ENCODE results near the gene UNC119B.

UNC119B gene

DNA sequence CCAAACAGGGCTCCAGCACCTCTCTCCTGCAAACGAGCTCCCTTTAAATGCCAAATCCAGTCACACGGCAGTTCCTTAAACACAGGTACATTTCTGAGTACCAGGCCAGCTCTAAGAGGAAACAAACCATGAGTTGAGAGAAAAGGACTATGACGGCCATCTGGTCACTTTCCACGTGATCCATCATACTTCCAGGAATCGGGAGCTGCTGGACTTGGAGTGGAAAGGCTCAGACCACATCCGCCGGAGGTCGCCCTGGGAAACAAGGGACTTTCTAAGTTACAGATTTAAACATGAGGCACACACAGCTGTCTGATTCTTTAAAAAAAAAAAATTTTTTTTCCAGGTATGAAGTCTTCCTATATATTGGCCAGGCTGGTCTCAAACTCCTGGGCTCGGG, 54.6 kb downstream of the UNC119B start:
- no peak for DNase-seq
- Histone ChIP-seq H3F3A (ENCODE audit: insufficient read depth, low read length) (no peaks in the 10 kb centered on the region), H3K9me3 (replicated peaks; ENCODE audit: insufficient read depth, low read length) (no peaks in the 10 kb centered on the region), H3K27me3 (replicated peaks; ENCODE audit: insufficient read depth, low read length) (no peaks in the 10 kb centered on the region), H3K27ac (ENCODE audit: low read length) (no peak overlapping the region), H3K4me3 (ENCODE audit: low read length) (no peak overlapping the region), H3K9me2 (replicated peaks; ENCODE audit: insufficient read depth, low read length) (no peaks in the 10 kb centered on the region), H3K9ac (ENCODE audit: low read length) (no peak overlapping the region), H3K4me1 (ENCODE audit: low read length) (no peaks in the 10 kb centered on the region), H3K79me2 (ENCODE audit: low read length) (no peaks in the 10 kb centered on the region), H3K36me3 (replicated peaks; ENCODE audit: insufficient read depth, low read length) (no peaks in the 10 kb centered on the region), H2AFZ (ENCODE audit: low read length) (no peak overlapping the region), H4K20me1 (ENCODE audit: insufficient read depth, low read length) (no peaks in the 10 kb centered on the region), H3K4me2 (ENCODE audit: low read depth, low read length) (no peak overlapping the region)
- TF ChIP-seq EZH2 (optimal IDR thresholded peaks at IDR 0.05; ENCODE audit: low read depth, low read length) (no peak), EZH2phosphoT487 (IDR thresholded peaks at IDR 0.05; ENCODE audit: low read length) (no peak)
- TF ChIP-seq, protein P1, sequence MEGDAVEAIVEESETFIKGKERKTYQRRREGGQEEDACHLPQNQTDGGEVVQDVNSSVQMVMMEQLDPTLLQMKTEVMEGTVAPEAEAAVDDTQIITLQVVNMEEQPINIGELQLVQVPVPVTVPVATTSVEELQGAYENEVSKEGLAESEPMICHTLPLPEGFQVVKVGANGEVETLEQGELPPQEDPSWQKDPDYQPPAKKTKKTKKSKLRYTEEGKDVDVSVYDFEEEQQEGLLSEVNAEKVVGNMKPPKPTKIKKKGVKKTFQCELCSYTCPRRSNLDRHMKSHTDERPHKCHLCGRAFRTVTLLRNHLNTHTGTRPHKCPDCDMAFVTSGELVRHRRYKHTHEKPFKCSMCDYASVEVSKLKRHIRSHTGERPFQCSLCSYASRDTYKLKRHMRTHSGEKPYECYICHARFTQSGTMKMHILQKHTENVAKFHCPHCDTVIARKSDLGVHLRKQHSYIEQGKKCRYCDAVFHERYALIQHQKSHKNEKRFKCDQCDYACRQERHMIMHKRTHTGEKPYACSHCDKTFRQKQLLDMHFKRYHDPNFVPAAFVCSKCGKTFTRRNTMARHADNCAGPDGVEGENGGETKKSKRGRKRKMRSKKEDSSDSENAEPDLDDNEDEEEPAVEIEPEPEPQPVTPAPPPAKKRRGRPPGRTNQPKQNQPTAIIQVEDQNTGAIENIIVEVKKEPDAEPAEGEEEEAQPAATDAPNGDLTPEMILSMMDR (IDR thresholded peaks at IDR 0.05; ENCODE audit: low read length) = no peak

DNA sequence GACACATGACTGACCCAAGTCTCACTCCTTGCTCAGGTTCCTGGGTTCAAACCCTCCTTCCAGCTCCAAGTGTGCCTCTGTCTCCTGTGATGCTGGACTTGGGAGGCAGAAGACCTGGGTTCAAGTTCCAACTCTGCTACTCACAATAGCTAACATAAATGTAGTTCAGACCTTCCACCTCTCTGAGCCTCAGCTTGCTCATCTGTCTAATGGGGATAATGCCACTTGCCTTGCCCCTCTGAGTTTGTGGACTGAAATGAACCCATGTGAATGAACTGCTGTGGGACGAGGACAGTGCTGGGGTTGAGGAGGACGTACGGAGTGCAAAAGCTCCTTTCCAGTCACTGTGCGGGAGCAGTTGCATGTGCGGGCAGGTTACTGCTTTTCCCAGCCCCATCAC, 56.3 kb downstream of the UNC119B start:
- Histone ChIP-seq H3F3A (ENCODE audit: insufficient read depth, low read length) (no peaks in the 10 kb centered on the region), H3K4me3 (ENCODE audit: low read length) (no peak overlapping the region), H3K9me3 (replicated peaks; ENCODE audit: insufficient read depth, low read length) (no peaks in the 10 kb centered on the region), H3K27ac (ENCODE audit: low read length) (no peak overlapping the region), H3K9me2 (replicated peaks; ENCODE audit: insufficient read depth, low read length) (no peaks in the 10 kb centered on the region), H3K27me3 (replicated peaks; ENCODE audit: insufficient read depth, low read length) (no peaks in the 10 kb centered on the region), H3K36me3 (replicated peaks; ENCODE audit: insufficient read depth, low read length) (no peaks in the 10 kb centered on the region), H4K20me1 (ENCODE audit: insufficient read depth, low read length) (no peaks in the 10 kb centered on the region), H3K9ac (ENCODE audit: low read length) (no peak overlapping the region), H2AFZ (ENCODE audit: low read length) (no peak overlapping the region), H3K79me2 (ENCODE audit: low read length) (no peaks in the 10 kb centered on the region), H3K4me2 (ENCODE audit: low read depth, low read length) (no peak overlapping the region), H3K4me1 (ENCODE audit: low read length) (no peaks in the 10 kb centered on the region)
- TF ChIP-seq, protein P1 (IDR thresholded peaks at IDR 0.05; ENCODE audit: low read length) = no peak
- TF ChIP-seq EZH2 (optimal IDR thresholded peaks at IDR 0.05; ENCODE audit: low read depth, low read length) = no peak
- TF ChIP-seq EZH2phosphoT487 (IDR thresholded peaks at IDR 0.05; ENCODE audit: low read length) = no peak
- no peak for DNase-seq

DNA sequence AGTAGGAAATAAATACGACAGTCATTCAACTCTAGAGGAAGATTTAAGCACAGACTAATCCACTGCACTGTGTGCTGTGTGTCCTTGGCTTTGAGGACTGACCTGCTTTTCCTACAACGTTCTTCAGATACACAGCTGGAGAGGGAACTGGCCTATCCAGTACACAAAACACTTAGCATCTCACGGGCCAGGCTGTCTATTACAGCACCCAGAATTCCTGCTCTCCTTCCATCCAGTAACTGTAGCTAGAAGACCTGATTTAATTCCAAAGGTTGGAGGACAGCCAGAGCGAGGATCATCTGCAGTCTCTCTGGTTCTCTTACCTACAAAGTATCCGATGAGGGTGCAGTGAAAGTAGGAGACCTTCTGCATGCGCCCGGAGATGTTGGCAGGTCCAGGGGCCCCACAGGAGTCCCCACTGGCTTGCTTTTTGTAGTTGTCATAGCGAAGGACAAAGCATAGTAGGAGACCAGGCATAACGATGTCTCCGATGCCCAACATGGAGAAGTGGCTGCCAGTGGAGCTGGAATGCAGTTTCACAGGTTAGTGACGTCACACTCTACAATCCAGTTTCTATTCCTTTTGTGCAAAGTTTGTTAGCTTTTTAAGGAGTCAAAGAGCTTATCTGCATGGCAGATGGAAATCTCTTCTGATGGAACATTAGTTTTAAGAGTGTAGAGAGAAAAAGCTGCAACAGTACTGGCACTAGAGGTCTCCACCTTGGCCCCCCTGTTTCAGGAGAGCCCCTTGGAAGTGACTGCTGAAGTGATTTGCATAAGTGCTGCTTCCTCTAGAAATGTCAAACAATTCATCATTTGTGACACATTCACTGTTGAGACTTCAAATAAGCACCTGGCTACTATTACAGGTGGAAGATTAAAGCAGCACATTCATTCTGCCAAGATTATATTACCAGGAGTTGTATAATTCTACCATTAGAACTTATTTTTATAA, 57.1 kb downstream of the UNC119B start:
- Histone ChIP-seq H3K4me3 (ENCODE audit: low read length) (no peak overlapping the region), H3K4me1 (ENCODE audit: low read length) (no peaks in the 10 kb centered on the region), H4K20me1 (ENCODE audit: insufficient read depth, low read length) (no peaks in the 10 kb centered on the region), H3K4me2 (ENCODE audit: low read depth, low read length) (no peak overlapping the region), H3K27ac (ENCODE audit: low read length) (no peak overlapping the region), H3K27me3 (replicated peaks; ENCODE audit: insufficient read depth, low read length) (no peaks in the 10 kb centered on the region), H3F3A (ENCODE audit: insufficient read depth, low read length) (no peaks in the 10 kb centered on the region), H3K36me3 (replicated peaks; ENCODE audit: insufficient read depth, low read length) (no peaks in the 10 kb centered on the region), H3K79me2 (ENCODE audit: low read length) (no peaks in the 10 kb centered on the region), H2AFZ (ENCODE audit: low read length) (no peak overlapping the region), H3K9ac (ENCODE audit: low read length) (no peak overlapping the region), H3K9me2 (replicated peaks; ENCODE audit: insufficient read depth, low read length) (no peaks in the 10 kb centered on the region), H3K9me3 (replicated peaks; ENCODE audit: insufficient read depth, low read length) (no peaks in the 10 kb centered on the region)
- DNase-seq = no peak
- TF ChIP-seq EZH2phosphoT487 (IDR thresholded peaks at IDR 0.05; ENCODE audit: low read length) (no peak), EZH2 (optimal IDR thresholded peaks at IDR 0.05; ENCODE audit: low read depth, low read length) (no peak)
- TF ChIP-seq, protein P1 (IDR thresholded peaks at IDR 0.05; ENCODE audit: low read length) = no peak
